ENCODE data around the gene CDK16.

Gene CDK16

DNA sequence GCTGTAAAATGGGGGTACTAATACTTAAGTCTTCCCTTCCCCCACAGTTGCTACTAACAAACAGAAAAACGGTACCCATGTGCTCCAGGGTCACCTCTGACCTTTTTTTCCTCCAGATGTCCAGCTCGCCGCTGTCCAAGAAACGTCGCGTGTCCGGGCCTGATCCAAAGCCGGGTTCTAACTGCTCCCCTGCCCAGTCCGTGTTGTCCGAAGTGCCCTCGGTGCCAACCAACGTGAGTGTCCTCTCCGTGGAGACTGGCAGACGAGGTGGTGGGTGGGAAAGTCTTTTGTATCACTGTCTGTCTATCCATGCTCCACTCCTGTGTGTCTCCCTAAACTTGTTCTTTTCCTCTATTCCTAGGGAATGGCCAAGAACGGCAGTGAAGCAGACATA lies 19.8 kb upstream of the CDK16 start:
- H3K27ac ChIP-seq (ENCODE audit: low read length) = no peak overlapping the region
- no peak overlapping the region for H3K4me3 ChIP-seq (ENCODE audit: low read depth in 1 of 2, low read length in 2 of 2)
- H3K36me3 ChIP-seq (ENCODE audit: control insufficient read depth in 1 of 2, insufficient read depth in 2 of 2, low read length in 2 of 2) = peaks cover 44 to 46% of the 10 kb centered on the region in 2 donors
- no peaks in the 10 kb centered on the region for H3K27me3 ChIP-seq (ENCODE audit: low read depth, low read length)
- no peaks in the 10 kb centered on the region for H3K9me3 ChIP-seq (ENCODE audit: control insufficient read depth in 1 of 2, low read length in 2 of 2)
- H3K4me1 ChIP-seq (ENCODE audit: control insufficient read depth in 1 of 2, insufficient read depth in 2 of 2, low read length in 2 of 2) = peaks cover 5 to 48% of the 10 kb centered on the region in 2 donors

DNA sequence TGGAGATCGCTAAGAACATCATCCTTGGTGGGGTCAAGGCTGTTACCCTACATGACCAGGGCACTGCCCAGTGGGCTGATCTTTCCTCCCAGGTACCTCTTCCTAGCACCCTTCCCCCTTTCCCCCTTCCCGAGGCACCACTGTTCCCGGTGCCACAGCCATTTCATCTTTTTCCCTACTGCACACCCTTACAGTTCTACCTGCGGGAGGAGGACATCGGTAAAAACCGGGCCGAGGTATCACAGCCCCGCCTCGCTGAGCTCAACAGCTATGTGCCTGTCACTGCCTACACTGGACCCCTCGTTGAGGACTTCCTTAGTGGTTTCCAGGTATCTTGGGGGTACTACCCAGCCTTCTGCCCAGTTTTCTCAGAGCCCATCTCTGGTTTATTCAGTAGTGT lies 19.2 kb upstream of the CDK16 start:
- Histone ChIP-seq H3K4me3 (ENCODE audit: low read depth in 1 of 2, low read length in 2 of 2) (no peak overlapping the region), H3K9me3 (ENCODE audit: control insufficient read depth in 1 of 2, low read length in 2 of 2) (no peaks in the 10 kb centered on the region), H3K36me3 (ENCODE audit: control insufficient read depth in 1 of 2, insufficient read depth in 2 of 2, low read length in 2 of 2) (peaks cover 46 to 48% of the 10 kb centered on the region in 2 donors), H3K27ac (ENCODE audit: low read length) (no peak overlapping the region), H3K27me3 (ENCODE audit: low read depth, low read length) (no peaks in the 10 kb centered on the region), H3K4me1 (ENCODE audit: control insufficient read depth in 1 of 2, insufficient read depth in 2 of 2, low read length in 2 of 2) (peaks cover 5 to 48% of the 10 kb centered on the region in 2 donors)

DNA sequence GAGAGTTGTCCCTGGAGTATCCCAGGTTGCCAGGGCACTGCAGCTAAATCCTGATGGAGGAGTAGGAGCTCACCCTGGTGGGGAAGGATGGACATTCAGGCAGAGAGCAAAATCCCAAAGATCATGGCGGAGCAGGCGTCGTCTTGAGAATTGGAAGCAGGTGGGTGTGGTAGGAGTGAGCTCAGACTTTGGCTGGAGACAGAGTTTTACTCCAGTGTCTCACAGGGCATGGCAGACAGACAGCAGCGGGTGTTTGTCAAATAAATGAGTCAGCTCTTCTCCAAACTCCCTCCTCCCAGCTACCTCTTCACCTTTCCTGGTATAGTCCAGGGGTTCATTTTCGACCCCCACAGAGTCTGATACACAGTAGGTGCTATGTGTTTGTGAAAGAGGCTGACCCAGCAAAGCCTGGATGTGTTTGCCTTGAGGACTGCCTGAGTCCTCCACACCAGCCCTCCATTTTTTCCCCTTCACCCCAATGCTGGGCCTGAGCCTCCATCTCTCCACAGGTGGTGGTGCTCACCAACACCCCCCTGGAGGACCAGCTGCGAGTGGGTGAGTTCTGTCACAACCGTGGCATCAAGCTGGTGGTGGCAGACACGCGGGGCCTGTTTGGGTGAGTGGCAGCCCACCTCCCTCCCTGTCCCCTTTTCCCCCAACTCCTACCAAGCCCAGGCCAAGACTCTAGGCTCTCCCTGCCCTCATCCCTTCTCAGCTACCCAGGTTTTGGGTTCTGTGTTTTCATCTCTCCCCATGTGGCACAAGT lies 17.9 kb upstream of the CDK16 start:
- no peak overlapping the region for H3K27ac ChIP-seq (ENCODE audit: low read length)
- no peaks in the 10 kb centered on the region for H3K9me3 ChIP-seq (ENCODE audit: control insufficient read depth in 1 of 2, low read length in 2 of 2)
- no peak overlapping the region for H3K4me3 ChIP-seq (ENCODE audit: low read depth in 1 of 2, low read length in 2 of 2)
- peaks cover 50 to 58% of the 10 kb centered on the region in 2 donors for H3K36me3 ChIP-seq (ENCODE audit: control insufficient read depth in 1 of 2, insufficient read depth in 2 of 2, low read length in 2 of 2)
- H3K27me3 ChIP-seq (ENCODE audit: low read depth, low read length) = no peaks in the 10 kb centered on the region
- H3K4me1 ChIP-seq (ENCODE audit: control insufficient read depth in 1 of 2, insufficient read depth in 2 of 2, low read length in 2 of 2) = peaks cover 0 to 38% of the 10 kb centered on the region in 2 donors

DNA sequence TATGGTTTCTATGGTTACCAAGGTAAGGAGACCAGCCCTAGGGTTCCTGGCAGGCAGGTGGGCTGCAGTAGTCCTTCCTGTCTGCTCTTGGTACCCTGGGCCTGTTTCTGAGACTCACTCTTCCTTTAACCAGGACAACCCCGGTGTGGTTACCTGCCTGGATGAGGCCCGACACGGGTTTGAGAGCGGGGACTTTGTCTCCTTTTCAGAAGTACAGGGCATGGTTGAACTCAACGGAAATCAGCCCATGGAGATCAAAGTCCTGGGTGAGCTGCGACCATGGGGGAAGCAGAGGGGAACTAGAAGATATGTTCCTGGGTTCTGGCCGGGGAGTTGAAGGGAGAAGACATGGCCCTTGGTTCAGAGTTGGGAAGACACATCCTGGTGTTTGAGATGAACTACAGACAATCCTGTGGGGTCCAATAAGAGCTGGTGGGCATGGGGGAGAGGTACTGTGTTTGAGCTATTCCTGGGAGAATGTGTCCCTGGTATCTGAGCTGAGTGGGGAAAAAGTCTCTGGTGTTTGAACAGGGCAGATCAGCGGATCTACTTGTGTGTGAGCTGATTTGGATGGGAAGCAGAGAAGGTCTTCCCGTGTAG lies 17.0 kb upstream of the CDK16 start:
- Histone ChIP-seq H3K4me3 (ENCODE audit: low read depth in 1 of 2, low read length in 2 of 2) (no peak overlapping the region), H3K9me3 (ENCODE audit: control insufficient read depth in 1 of 2, low read length in 2 of 2) (no peaks in the 10 kb centered on the region), H3K4me1 (ENCODE audit: control insufficient read depth in 1 of 2, insufficient read depth in 2 of 2, low read length in 2 of 2) (peaks cover 0 to 29% of the 10 kb centered on the region in 2 donors), H3K27me3 (ENCODE audit: low read depth, low read length) (no peaks in the 10 kb centered on the region), H3K27ac (ENCODE audit: low read length) (no peak overlapping the region), H3K36me3 (ENCODE audit: control insufficient read depth in 1 of 2, insufficient read depth in 2 of 2, low read length in 2 of 2) (peaks cover 55 to 66% of the 10 kb centered on the region in 2 donors)

DNA sequence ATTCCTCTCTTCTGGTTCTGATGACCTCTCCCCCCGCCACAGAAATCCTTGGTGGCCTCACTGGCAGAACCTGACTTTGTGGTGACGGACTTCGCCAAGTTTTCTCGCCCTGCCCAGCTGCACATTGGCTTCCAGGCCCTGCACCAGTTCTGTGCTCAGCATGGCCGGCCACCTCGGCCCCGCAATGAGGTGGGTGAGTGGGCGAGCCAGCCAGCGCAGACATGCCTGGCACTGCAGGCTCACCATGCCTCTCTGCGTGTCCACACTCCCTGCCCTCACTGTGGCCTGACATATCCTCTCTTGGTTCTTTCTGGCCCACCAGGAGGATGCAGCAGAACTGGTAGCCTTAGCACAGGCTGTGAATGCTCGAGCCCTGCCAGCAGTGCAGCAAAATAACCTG lies 16.2 kb upstream of the CDK16 start:
- no peaks in the 10 kb centered on the region for H3K27me3 ChIP-seq (ENCODE audit: low read depth, low read length)
- H3K4me3 ChIP-seq (ENCODE audit: low read depth in 1 of 2, low read length in 2 of 2) = no peak overlapping the region
- no peak overlapping the region for H3K27ac ChIP-seq (ENCODE audit: low read length)
- H3K9me3 ChIP-seq (ENCODE audit: control insufficient read depth in 1 of 2, low read length in 2 of 2) = no peaks in the 10 kb centered on the region
- H3K4me1 ChIP-seq (ENCODE audit: control insufficient read depth in 1 of 2, insufficient read depth in 2 of 2, low read length in 2 of 2) = peaks cover 0 to 20% of the 10 kb centered on the region in 2 donors
- peaks cover 63 to 70% of the 10 kb centered on the region in 2 donors for H3K36me3 ChIP-seq (ENCODE audit: control insufficient read depth in 1 of 2, insufficient read depth in 2 of 2, low read length in 2 of 2)

DNA sequence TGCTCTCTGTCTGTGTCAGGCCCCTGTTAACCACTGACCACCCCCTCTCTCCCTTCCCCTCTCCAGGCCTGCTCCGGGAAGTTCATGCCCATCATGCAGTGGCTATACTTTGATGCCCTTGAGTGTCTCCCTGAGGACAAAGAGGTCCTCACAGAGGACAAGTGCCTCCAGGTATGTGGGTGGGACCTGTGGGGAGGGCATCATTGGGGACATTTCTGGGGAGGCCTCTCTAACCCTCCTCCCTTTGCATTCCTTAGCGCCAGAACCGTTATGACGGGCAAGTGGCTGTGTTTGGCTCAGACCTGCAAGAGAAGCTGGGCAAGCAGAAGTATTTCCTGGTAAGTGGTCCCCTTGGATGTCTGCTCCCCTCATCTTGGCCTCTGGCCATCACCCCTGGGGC lies 15.6 kb upstream of the CDK16 start:
- H3K27ac ChIP-seq (ENCODE audit: low read length) = no peak overlapping the region
- peaks cover 69 to 75% of the 10 kb centered on the region in 2 donors for H3K36me3 ChIP-seq (ENCODE audit: control insufficient read depth in 1 of 2, insufficient read depth in 2 of 2, low read length in 2 of 2)
- H3K4me1 ChIP-seq (ENCODE audit: control insufficient read depth in 1 of 2, insufficient read depth in 2 of 2, low read length in 2 of 2) = peaks cover 0 to 15% of the 10 kb centered on the region in 2 donors
- no peaks in the 10 kb centered on the region for H3K9me3 ChIP-seq (ENCODE audit: control insufficient read depth in 1 of 2, low read length in 2 of 2)
- no peak overlapping the region for H3K4me3 ChIP-seq (ENCODE audit: low read depth in 1 of 2, low read length in 2 of 2)
- no peaks in the 10 kb centered on the region for H3K27me3 ChIP-seq (ENCODE audit: low read depth, low read length)

DNA sequence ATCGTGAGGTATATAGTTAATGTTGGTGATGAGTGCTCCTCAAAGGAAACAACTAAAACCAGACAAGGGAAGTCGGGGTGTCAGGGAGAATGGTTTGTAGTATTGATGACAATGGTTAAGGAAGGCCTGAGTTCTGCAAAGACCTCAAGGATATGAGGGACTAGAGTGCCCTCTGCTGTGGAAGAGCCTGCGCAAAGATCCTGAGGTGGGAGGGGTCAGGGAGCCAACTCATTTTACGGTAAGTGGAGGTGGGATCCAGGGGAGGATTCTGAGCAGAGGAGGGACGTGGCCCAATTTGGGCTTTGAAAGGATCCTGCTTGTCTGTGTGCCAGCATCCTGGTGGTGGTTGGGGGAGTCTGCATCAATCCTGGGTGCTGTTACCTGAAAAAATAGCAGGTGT lies 13.5 kb upstream of the CDK16 start:
- Histone ChIP-seq H3K9me3 (ENCODE audit: control insufficient read depth in 1 of 2, low read length in 2 of 2) (no peaks in the 10 kb centered on the region), H3K36me3 (ENCODE audit: control insufficient read depth in 1 of 2, insufficient read depth in 2 of 2, low read length in 2 of 2) (peaks cover 63 to 77% of the 10 kb centered on the region in 2 donors), H3K4me1 (ENCODE audit: control insufficient read depth in 1 of 2, insufficient read depth in 2 of 2, low read length in 2 of 2) (no peaks in the 10 kb centered on the region), H3K4me3 (ENCODE audit: low read depth in 1 of 2, low read length in 2 of 2) (no peak overlapping the region), H3K27me3 (ENCODE audit: low read depth, low read length) (no peaks in the 10 kb centered on the region), H3K27ac (ENCODE audit: low read length) (no peak overlapping the region)

DNA sequence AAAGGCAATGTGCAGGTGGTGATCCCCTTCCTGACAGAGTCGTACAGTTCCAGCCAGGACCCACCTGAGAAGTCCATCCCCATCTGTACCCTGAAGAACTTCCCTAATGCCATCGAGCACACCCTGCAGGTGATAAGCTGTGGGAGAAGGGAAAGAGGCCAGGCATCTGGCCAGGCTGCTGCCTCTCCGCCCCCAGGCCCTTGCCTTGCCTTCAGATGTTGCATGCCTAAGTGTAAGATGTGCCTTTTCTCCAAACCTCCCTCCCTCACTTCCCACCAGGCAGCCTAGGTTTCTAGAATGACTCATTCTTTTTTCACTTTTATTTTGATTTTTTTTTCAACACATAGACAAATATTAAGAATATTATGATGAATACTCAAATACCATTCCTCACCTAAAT lies 12.2 kb upstream of the CDK16 start:
- no peaks in the 10 kb centered on the region for H3K27me3 ChIP-seq (ENCODE audit: low read depth, low read length)
- H3K9me3 ChIP-seq (ENCODE audit: control insufficient read depth in 1 of 2, low read length in 2 of 2) = no peaks in the 10 kb centered on the region
- no peak overlapping the region for H3K27ac ChIP-seq (ENCODE audit: low read length)
- no peaks in the 10 kb centered on the region for H3K4me1 ChIP-seq (ENCODE audit: control insufficient read depth in 1 of 2, insufficient read depth in 2 of 2, low read length in 2 of 2)
- H3K36me3 ChIP-seq (ENCODE audit: control insufficient read depth in 1 of 2, insufficient read depth in 2 of 2, low read length in 2 of 2) = peaks cover 62 to 77% of the 10 kb centered on the region in 2 donors
- H3K4me3 ChIP-seq (ENCODE audit: low read depth in 1 of 2, low read length in 2 of 2) = no peak overlapping the region

DNA sequence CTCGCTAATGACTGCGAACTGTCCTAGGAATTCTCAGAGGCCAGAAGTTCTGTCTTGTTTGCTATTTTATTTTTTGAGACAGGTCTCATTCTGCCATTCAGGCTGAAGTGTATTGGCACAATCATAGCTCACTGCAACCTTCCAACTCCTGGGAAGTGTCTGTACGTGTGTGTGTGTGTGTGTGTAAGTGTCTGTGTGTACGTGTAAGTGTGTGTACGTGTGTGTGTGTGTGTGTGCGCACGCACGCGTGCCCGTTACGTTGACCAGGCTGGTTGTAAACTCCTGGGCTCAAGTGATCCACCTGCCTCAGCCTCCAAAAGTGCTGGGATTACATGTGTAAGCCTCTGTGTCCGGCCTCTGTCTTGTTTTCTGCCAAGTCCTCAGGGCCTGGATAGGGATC lies 10.4 kb upstream of the CDK16 start:
- peaks cover 62 to 78% of the 10 kb centered on the region in 2 donors for H3K36me3 ChIP-seq (ENCODE audit: control insufficient read depth in 1 of 2, insufficient read depth in 2 of 2, low read length in 2 of 2)
- H3K4me1 ChIP-seq (ENCODE audit: control insufficient read depth in 1 of 2, insufficient read depth in 2 of 2, low read length in 2 of 2) = no peaks in the 10 kb centered on the region

DNA sequence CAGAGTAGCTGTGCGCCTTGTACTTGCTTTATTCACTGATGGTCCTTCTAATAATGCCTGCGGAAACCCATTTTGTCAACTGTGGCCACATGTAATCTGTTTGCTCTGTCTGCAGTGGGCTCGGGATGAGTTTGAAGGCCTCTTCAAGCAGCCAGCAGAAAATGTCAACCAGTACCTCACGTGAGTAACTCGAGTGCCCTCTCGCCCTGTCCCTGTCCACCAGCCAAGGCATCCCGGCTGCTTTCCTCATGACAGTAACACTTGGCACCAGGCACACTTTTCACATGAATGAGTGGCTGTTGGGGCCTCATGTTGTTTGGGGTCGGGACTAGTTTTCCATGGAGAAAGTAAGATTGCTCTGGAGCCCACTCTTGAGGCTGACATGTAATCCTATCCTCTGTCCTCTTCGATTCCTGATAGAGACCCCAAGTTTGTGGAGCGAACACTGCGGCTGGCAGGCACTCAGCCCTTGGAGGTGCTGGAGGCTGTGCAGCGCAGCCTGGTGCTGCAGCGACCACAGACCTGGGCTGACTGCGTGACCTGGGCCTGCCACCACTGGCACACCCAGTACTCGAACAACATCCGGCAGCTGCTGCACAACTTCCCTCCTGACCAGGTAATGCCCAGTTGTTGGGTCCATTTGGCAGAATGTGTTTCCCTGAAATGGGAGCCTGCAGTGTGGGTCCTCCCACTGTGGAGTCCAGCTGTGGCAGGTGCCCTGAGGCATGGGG lies 8.8 kb upstream of the CDK16 start:
- H3K36me3 ChIP-seq (ENCODE audit: control insufficient read depth in 1 of 2, insufficient read depth in 2 of 2, low read length in 2 of 2) = peaks cover 67 to 80% of the 10 kb centered on the region in 2 donors
- no peaks in the 10 kb centered on the region for H3K4me1 ChIP-seq (ENCODE audit: control insufficient read depth in 1 of 2, insufficient read depth in 2 of 2, low read length in 2 of 2)
- no peak overlapping the region for H3K27ac ChIP-seq (ENCODE audit: low read length)

More for the DNA sequence above, 10.4 kb upstream of the CDK16 start:
- H3K4me3 ChIP-seq (ENCODE audit: low read depth in 1 of 2, low read length in 2 of 2) = no peak overlapping the region
- no peak overlapping the region for H3K27ac ChIP-seq (ENCODE audit: low read length)
- no peaks in the 10 kb centered on the region for H3K27me3 ChIP-seq (ENCODE audit: low read depth, low read length)
- H3K9me3 ChIP-seq (ENCODE audit: control insufficient read depth in 1 of 2, low read length in 2 of 2) = no peaks in the 10 kb centered on the region

DNA sequence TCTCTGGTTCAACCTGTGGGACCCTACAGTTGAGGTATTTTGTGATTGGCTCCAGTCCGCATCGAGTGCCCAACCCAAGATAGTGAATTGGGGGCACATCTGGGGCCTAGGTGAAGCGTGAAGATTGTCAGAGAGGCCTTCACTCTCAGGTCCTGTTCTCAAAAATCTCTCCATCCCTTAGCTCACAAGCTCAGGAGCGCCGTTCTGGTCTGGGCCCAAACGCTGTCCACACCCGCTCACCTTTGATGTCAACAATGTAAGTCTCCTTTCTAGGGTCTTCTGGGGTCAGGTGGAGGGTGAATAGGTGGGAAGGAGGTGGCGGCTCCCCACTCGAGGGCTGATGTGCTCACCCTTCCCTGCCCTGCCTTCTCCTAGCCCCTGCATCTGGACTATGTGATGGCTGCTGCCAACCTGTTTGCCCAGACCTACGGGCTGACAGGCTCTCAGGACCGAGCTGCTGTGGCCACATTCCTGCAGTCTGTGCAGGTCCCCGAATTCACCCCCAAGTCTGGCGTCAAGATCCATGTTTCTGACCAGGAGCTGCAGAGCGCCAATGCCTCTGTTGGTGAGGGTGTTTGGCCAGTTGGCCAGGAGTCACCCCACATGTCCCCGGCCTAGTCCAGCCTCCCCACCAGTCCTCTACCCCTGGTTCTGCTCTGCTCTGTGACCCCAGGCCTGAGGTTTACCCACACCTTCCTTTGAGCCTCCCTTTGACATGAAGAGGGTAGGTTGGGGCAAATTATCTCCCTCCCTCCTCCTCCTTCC lies 7.6 kb upstream of the CDK16 start:
- no peaks in the 10 kb centered on the region for H3K27me3 ChIP-seq (ENCODE audit: low read depth, low read length)
- H3K27ac ChIP-seq (ENCODE audit: low read length) = no peak overlapping the region
- peaks cover 68 to 81% of the 10 kb centered on the region in 2 donors for H3K36me3 ChIP-seq (ENCODE audit: control insufficient read depth in 1 of 2, insufficient read depth in 2 of 2, low read length in 2 of 2)
- H3K4me1 ChIP-seq (ENCODE audit: control insufficient read depth in 1 of 2, insufficient read depth in 2 of 2, low read length in 2 of 2) = no peaks in the 10 kb centered on the region
- no peak overlapping the region for H3K4me3 ChIP-seq (ENCODE audit: low read depth in 1 of 2, low read length in 2 of 2)
- H3K9me3 ChIP-seq (ENCODE audit: control insufficient read depth in 1 of 2, low read length in 2 of 2) = no peaks in the 10 kb centered on the region

More for the DNA sequence above, 8.8 kb upstream of the CDK16 start:
- no peak overlapping the region for H3K4me3 ChIP-seq (ENCODE audit: low read depth in 1 of 2, low read length in 2 of 2)
- H3K9me3 ChIP-seq (ENCODE audit: control insufficient read depth in 1 of 2, low read length in 2 of 2) = no peaks in the 10 kb centered on the region
- H3K27me3 ChIP-seq (ENCODE audit: low read depth, low read length) = no peaks in the 10 kb centered on the region
